Measurements from ENCODE around the gene TMEM201. TPM values are rescaled to one million over a fixed set of nuclear protein-coding genes. Genes with fewer than 3 reads are reported as not detected.

Gene TMEM201, protein sequence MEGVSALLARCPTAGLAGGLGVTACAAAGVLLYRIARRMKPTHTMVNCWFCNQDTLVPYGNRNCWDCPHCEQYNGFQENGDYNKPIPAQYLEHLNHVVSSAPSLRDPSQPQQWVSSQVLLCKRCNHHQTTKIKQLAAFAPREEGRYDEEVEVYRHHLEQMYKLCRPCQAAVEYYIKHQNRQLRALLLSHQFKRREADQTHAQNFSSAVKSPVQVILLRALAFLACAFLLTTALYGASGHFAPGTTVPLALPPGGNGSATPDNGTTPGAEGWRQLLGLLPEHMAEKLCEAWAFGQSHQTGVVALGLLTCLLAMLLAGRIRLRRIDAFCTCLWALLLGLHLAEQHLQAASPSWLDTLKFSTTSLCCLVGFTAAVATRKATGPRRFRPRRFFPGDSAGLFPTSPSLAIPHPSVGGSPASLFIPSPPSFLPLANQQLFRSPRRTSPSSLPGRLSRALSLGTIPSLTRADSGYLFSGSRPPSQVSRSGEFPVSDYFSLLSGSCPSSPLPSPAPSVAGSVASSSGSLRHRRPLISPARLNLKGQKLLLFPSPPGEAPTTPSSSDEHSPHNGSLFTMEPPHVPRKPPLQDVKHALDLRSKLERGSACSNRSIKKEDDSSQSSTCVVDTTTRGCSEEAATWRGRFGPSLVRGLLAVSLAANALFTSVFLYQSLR
- 4.2 and 5.5 TPM in 2 replicates for total RNA-seq

DNA sequence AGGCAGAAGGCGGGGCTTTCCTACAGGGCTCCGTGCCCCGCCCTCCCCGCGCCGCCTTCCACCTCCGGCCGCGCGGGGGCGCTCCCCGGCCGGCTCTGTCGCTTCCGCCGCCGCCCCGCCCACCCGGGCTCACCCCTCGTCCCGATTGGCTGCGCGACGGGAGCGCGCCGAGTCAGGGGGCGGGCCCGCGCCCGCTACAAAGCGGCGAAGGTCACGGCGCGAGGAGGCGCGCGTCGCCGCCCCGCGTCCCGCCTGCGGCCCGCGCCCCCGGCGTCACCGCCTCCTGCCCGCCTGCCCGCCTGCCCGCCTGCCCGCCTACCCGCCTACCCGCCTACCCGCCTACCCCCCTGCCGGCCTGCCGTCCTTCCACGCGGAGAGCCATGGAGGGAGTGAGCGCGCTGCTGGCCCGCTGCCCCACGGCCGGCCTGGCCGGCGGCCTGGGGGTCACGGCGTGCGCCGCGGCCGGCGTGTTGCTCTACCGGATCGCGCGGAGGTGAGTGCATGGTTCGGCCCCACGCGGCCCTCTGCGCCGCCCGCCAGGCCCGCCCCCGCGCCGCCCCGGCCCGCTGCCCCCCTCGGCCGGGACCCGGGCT, at the start of gene TMEM201:
Gene TMEM201 (plus strand): TSS at position 361 of the 593 bp plus-strand sequence. CDS start 20 bp downstream, at position 381.

DNA sequence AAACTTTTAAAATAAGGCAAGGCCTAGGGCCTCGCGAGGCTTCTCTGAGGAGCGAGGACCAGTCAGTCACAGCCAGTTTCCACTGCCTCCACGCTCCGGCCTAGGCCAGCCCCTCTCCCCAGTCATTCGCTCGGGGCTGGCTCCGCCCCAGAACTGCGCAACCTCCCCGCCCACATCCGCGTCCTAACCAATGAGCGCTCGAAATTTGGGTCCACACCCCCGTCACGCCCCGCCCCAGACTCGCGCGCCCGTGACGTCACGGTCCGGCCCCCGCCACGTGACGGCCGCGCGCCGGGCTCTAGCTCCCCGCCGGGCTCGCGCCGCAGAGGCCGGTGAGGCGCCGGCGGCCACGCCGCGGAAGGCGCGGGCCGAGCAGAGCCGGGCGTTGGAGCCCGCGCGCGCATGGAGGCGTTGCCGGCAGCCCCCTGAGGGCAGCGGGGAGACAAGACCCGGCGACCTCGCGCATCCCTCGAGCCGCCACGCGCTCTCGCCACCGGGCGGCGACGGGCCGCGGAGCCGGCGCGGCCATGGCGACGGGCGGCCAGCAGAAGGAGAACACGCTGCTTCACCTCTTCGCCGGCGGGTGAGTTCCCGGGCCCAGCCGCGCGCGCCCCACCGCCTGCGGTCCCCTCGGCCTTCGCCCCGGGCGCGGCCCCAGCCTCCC, 49.4 kb upstream of the TMEM201 start, which contains the start of gene SLC25A33:
Gene SLC25A33 (plus strand): TSS at position 301 of the 664 bp plus-strand sequence. CDS start 227 bp downstream, at position 528.

DNA sequence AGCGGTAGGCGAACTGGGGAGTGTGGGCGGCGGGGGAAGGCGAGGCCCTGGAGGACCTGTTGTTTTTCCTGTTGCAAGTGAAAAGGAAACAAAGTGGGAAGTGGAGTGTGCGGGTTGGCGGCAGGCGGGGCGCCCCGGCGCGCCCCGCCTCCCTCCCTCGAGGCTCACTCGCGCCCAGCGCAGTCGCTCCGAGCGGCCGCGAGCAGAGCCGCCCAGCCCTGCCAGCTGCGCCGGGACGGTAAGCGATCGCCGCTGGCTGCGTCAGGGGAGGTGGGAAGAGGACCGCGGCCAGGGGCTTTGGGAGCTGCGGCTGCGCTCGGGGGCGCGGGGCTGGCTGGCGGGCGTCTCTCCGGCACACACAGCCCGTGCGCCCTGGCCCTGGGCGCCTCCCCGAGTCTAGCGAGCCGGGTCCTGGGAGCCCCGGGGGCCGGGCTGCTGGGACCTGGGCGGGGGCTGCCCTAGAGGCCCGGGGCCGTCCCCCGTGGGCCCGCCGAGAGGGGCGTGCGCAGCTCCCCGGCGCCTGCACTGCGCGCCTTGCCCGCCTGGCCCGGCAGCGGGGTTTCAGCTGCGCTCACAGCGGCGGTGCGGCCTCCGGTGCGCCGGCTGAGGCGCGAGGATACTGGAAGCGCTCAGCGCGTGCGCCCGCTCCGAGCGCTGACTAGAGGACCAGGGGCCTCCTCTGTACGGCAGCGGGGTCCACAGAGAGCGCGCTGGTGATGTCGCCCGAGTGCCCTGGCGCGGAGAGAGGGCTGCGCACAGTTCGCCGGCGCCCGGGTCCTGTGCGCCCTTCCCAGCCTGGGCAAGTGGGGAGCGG, 63.1 kb downstream of the TMEM201 start, which contains the start of gene PIK3CD:
Gene PIK3CD (plus strand): TSS at position 167 of the 814 bp plus-strand sequence. CDS start 58,725 bp downstream, outside the sequence.

Other genes with a start within 250 kb of the TMEM201 start
- gene SLC25A33, start 49.4 kb upstream of the TMEM201 start, total RNA-seq: 8.4 and 13.8 TPM in 2 replicates
- 2.3 and 4.2 TPM in 2 replicates for gene PIK3CD, start 62.8 kb downstream of the TMEM201 start, total RNA-seq
- 59.4 and 66.1 TPM in 2 replicates for gene CLSTN1, start 235.1 kb downstream of the TMEM201 start, total RNA-seq

Measured in epithelial cell of umbilical artery (primary cell).